Thoracic aorta (tissue), 2 donors: ENCODE results near the gene MMP11. TPM values are rescaled to one million over a fixed set of nuclear protein-coding genes. Genes with fewer than 3 reads are reported as not detected.

ENCODE experiments used
- ATAC-seq: fragments of 150-250 bp; one replicate; pipeline ENCODE4 v1.8.0; 2017; ENCODE audit warnings: low read depth; ENCODE audit not compliant: insufficient number of reproducible peaks, low FRiP score
- DNase-seq: peaks from one replicate; pipeline ENCODE4 v3.0.0-alpha.2; 2020; ENCODE audit warnings: low spot score
- H3K27ac ChIP-seq, 2 donors: fragments of 200-600 bp; sonication (generic); 1 replicate in 1 of 2; 2 replicates in 1 of 2; pipeline ENCODE4 v1.5.1; 2016; ENCODE audit warnings: mild to moderate bottlenecking in 2 of 2, moderate library complexity in 2 of 2
- H3K27me3 ChIP-seq: fragments of 200-600 bp; sonication (generic); replicated peaks from 2 replicates; pipeline ENCODE4 v1.6.0; 2016; ENCODE audit warnings: mild to moderate bottlenecking; ENCODE audit not compliant: insufficient read depth
- H3K36me3 ChIP-seq: fragments of 200-600 bp; sonication (generic); one replicate; pipeline ENCODE4 v1.5.1; 2016
- H3K4me1 ChIP-seq, 2 donors: fragments of 200-600 bp; sonication (generic); 1 replicate in 1 of 2; 2 replicates in 1 of 2; pipeline versions ENCODE4 v1.5.1 to v1.6.0; 2016; ENCODE audit warnings: low read depth in 2 of 2, mild to moderate bottlenecking in 1 of 2; ENCODE audit not compliant: control insufficient read depth in 1 of 2
- H3K4me3 ChIP-seq: fragments of 200-600 bp; sonication (generic); 2 replicates; pipeline ENCODE4 v1.5.1; 2016; ENCODE audit warnings: mild to moderate bottlenecking
- H3K9me3 ChIP-seq: fragments of 200-600 bp; sonication (generic); 2 replicates; pipeline ENCODE4 v1.5.1; 2016
- total RNA-seq, 2 donors: library from RNA; depleted of rRNA; stranded (reverse); fragments of >200 nt; gene quantifications; one replicate each; pipeline versions ENCODE4 v1.1.0 to v1.2.3, GENCODE V29; 2016
- TF ChIP-seq, protein P1 (sequence below): fragments of 200-600 bp; sonication (generic); IDR thresholded peaks from one replicate; pipeline ENCODE4 v1.5.1; 2019; ENCODE audit warnings: antibody characterized with exemption

MMP11 gene
- total RNA-seq, 2 donors from 2014 or later = 2.0 to 10.2 TPM

- no peaks in the 10 kb centered on the region for H3K27me3 ChIP-seq
- peaks cover 37% of the 10 kb centered on the region for H3K36me3 ChIP-seq
- no peaks in the 10 kb centered on the region for H3K9me3 ChIP-seq
- no peak overlapping the region for H3K4me3 ChIP-seq
- H3K27ac ChIP-seq = peak overlapping the region in 1 of 2 donors; percentile 33
- peaks cover 4 to 27% of the 10 kb centered on the region in 2 donors for H3K4me1 ChIP-seq
- ATAC-seq (no peak), DNase-seq (no peak)
- TF ChIP-seq, protein P1, sequence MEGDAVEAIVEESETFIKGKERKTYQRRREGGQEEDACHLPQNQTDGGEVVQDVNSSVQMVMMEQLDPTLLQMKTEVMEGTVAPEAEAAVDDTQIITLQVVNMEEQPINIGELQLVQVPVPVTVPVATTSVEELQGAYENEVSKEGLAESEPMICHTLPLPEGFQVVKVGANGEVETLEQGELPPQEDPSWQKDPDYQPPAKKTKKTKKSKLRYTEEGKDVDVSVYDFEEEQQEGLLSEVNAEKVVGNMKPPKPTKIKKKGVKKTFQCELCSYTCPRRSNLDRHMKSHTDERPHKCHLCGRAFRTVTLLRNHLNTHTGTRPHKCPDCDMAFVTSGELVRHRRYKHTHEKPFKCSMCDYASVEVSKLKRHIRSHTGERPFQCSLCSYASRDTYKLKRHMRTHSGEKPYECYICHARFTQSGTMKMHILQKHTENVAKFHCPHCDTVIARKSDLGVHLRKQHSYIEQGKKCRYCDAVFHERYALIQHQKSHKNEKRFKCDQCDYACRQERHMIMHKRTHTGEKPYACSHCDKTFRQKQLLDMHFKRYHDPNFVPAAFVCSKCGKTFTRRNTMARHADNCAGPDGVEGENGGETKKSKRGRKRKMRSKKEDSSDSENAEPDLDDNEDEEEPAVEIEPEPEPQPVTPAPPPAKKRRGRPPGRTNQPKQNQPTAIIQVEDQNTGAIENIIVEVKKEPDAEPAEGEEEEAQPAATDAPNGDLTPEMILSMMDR = no peak
Observed at GRCh38 chr22:23823331-23823791, 50.7 kb downstream of the MMP11 start.

DNA sequence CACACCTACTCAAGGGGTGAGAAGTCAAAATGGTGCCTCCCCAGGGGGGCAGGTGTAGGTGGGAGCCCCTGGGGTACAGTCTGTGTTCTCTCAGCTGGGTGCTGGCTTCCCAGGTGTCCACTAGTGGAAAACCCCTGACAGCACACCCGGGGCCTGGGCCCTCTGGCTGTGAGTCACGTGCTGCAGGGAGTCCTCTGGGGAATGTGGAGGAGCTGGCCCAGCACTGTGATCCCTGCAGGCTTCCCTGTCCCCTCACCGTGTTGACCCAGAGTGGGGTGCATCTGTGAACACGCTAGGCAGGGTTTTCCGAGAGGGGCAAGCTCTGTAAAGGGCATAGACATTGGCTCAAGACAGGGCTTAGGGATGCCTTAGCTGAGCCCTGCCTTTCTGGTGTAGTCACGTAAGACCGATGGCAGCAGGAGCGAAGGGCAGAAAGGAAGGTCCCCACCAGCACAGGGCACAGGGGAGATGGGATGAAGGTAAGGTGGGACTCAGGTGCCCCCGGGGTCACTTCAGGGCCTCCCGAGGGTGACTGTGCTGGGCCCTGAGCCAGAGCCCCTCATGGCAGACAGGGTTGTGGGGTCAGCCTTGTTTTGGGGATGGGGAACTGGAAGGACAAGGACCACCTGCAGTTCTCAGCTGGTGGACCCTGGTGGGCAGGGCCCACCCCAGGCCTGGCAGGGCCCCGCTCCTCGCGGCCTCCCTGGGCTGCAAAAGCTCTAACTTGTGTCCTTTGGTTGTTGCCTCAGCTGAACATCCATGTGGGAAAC lies 52.0 kb downstream of the MMP11 start:
- no peak overlapping the region for H3K4me3 ChIP-seq
- H3K36me3 ChIP-seq = peaks cover 37% of the 10 kb centered on the region
- H3K9me3 ChIP-seq = no peaks in the 10 kb centered on the region
- TF ChIP-seq, protein P1 = no peak
- ATAC-seq (no peak), DNase-seq (no peak)
- H3K4me1 ChIP-seq = peaks cover 4 to 27% of the 10 kb centered on the region in 2 donors
- no peaks in the 10 kb centered on the region for H3K27me3 ChIP-seq
- no peak overlapping the region for H3K27ac ChIP-seq

GRCh38 chr22:23825246-23825905 lies 52.7 kb downstream of the MMP11 start:
- H3K4me3 ChIP-seq = no peak overlapping the region

DNA sequence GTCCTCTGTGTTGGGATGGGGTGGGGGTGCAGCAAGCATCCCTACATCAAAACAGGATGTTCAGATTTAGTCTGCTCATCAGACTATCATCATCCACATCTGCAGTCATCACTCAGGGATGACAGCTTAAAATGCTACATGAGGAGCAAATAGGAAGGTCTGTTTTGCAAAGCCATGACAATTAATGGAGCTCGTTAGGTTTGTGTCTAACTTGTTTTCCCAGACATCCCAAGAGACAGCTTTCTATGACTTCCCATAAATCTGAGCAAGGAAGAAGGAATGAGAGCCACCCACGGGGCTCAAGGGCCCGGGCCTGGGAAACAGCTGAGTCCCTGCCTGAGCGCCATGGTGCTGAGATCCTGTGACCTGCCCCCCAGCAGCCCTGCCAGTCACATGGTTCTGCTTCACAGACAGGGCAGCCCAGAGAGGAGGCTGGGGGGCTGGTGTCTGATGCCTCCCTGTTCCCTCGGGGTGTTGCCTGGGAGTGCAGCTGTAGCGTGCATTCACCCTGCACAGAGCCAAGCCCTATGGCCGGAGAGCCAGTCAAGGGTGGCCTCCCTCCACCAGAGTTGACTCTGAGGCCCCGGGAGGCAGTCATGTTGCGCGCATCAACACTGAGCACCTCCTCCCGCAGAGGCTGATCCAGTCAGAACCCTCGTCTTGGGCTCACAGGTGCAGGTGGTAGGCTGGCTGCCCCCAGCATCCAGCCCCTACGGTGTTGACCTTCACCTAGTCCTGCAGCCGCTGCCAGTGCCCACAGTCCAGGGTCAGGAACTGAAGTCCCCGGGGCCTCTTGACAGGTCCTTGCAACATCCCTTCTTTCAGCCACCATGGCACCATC lies 54.1 kb downstream of the MMP11 start:
- Histone ChIP-seq H3K36me3 (peaks cover 29% of the 10 kb centered on the region), H3K27ac (no peak overlapping the region), H3K4me1 (peaks cover 4 to 28% of the 10 kb centered on the region in 2 donors), H3K4me3 (no peak overlapping the region), H3K9me3 (no peaks in the 10 kb centered on the region), H3K27me3 (no peaks in the 10 kb centered on the region)
- ATAC-seq (no peak), DNase-seq (no peak)
- TF ChIP-seq, protein P1 = no peak

More at GRCh38 chr22:23825246-23825905, 52.7 kb downstream of the MMP11 start:
- ATAC-seq (no peak), DNase-seq (no peak)
- peaks cover 4 to 27% of the 10 kb centered on the region in 2 donors for H3K4me1 ChIP-seq
- TF ChIP-seq, protein P1 = no peak
- no peak overlapping the region for H3K27ac ChIP-seq
- H3K27me3 ChIP-seq = no peaks in the 10 kb centered on the region
- H3K9me3 ChIP-seq = no peaks in the 10 kb centered on the region
- peaks cover 37% of the 10 kb centered on the region for H3K36me3 ChIP-seq
